SH-SY5Y (cell line): ENCODE results near the gene KLHL22.

Experiments used
- GATA2 ChIP-seq: IDR thresholded peaks from 2 replicates; pipeline ENCODE4 v1.6.1; 2011; ENCODE audit warnings: mild to moderate bottlenecking, low read depth, low read length
- GATA3 ChIP-seq: IDR thresholded peaks from 2 replicates; pipeline ENCODE4 v1.6.1; 2011; ENCODE audit warnings: low read depth, mild to moderate bottlenecking, low read length, moderate library complexity

- TF ChIP-seq GATA3 (no peak), GATA2 (no peak)
Observed at GRCh38 chr22:20425566-20426258, 69.9 kb downstream of the KLHL22 start.
